ENCODE results near the gene SLC16A10. TPM values are rescaled to one million over a fixed set of nuclear protein-coding genes. Genes with fewer than 3 reads are reported as not detected.

The SLC16A10 gene
- total and polyA plus RNA-seq, 2 of the 13 experiments (the other 11 are each of a cell fraction or from before 2014, with no cell fraction given) = 8.2 to 20.1 TPM

DNA sequence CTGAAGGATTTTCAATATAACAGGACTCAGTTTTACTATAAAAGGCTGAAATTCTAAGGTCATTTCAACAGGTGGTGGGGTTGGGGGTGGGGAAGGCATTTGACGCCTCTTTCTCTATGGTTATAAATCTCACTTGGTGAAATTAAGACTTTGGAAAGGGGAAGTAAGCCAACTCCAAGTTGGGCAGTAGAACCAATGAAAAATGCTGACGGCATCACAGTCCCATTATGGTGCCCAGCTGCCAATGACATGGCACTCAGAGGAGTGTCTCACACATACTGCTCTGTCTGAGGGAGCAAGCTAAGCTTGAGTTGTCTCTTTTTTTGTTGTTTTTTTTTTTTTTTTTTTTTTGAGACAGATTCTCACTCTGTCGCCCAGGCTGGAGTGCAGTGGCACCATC, 4.7 kb downstream of the SLC16A10 start:
- BruUV-seq (replicated peaks) = no TSS peak
- CTCF ChIA-PET (ENCODE audit: low intra/inter-chr PET ratio, low total read pairs) = no interaction called here
- Histone ChIP-seq H4K20me1 (ENCODE audit: insufficient read depth, low read length) (no peaks in the 10 kb centered on the region), H3K27me3 (ENCODE audit: control insufficient read depth in 1 of 2, insufficient read depth in 2 of 2, low read length in 2 of 2) (no peaks in the 10 kb centered on the region), H3K4me2 (ENCODE audit: low read depth, low read length) (no peak overlapping the region), H3K4me1 (ENCODE audit: insufficient read depth, low read length) (peaks cover 30% of the 10 kb centered on the region), H3K4me3 (replicated peaks in 1 of 3; ENCODE audit: insufficient read depth in 1 of 3, low read depth in 2 of 3, low read length in 3 of 3) (no peak overlapping the region), H2AFZ (ENCODE audit: low read length) (no peak overlapping the region), H3K27ac (ENCODE audit: extremely low read length, insufficient read depth, low read length) (no peak overlapping the region), H3K36me3 (replicated peaks in 1 of 2; ENCODE audit: control insufficient read depth in 1 of 2, insufficient read depth in 2 of 2, low read length in 2 of 2) (no peaks in the 10 kb centered on the region), H3K9ac (ENCODE audit: insufficient read depth, low read depth, low read length) (no peak overlapping the region), H3K9me3 (ENCODE audit: low read length) (no peaks in the 10 kb centered on the region), H3K79me2 (ENCODE audit: insufficient read depth, low read length) (peaks cover 18% of the 10 kb centered on the region)
- POLR2A ChIA-PET = no interaction called here
- FAIRE-seq (no peak), ATAC-seq (no peak), DNase-seq (ENCODE audit: low spot score) (no peak)
- intact Hi-C loops (cut with micrococcal nuclease; ENCODE audit: unreplicated experiment) = no loop called here
- TF ChIP-seq, protein P1, sequence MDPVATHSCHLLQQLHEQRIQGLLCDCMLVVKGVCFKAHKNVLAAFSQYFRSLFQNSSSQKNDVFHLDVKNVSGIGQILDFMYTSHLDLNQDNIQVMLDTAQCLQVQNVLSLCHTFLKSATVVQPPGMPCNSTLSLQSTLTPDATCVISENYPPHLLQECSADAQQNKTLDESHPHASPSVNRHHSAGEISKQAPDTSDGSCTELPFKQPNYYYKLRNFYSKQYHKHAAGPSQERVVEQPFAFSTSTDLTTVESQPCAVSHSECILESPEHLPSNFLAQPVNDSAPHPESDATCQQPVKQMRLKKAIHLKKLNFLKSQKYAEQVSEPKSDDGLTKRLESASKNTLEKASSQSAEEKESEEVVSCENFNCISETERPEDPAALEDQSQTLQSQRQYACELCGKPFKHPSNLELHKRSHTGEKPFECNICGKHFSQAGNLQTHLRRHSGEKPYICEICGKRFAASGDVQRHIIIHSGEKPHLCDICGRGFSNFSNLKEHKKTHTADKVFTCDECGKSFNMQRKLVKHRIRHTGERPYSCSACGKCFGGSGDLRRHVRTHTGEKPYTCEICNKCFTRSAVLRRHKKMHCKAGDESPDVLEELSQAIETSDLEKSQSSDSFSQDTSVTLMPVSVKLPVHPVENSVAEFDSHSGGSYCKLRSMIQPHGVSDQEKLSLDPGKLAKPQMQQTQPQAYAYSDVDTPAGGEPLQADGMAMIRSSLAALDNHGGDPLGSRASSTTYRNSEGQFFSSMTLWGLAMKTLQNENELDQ (CRISPR knock-in tag; IDR thresholded peaks at IDR 0.05; ENCODE audit: borderline replicate concordance) = no peak
- no peak for TF ChIP-seq FOXP1 (IDR thresholded peaks at IDR 0.05)
- TF ChIP-seq FOXP1 (CRISPR knock-in tag; IDR thresholded peaks at IDR 0.05) = no peak
- TF ChIP-seq ZBTB8A (CRISPR knock-in tag; IDR thresholded peaks at IDR 0.05; ENCODE audit: borderline replicate concordance, low read depth) = no peak
- no peak for TF ChIP-seq NAIF1 (CRISPR knock-in tag; IDR thresholded peaks at IDR 0.05; ENCODE audit: borderline replicate concordance)
- TF ChIP-seq ZNF30 (CRISPR knock-in tag; IDR thresholded peaks at IDR 0.05) = no peak
- TF ChIP-seq KAT7 (CRISPR knock-in tag; IDR thresholded peaks at IDR 0.05; ENCODE audit: borderline replicate concordance) = no peak
- TF ChIP-seq KMT2A (CRISPR knock-in tag; IDR thresholded peaks at IDR 0.05) = no peak
- TF ChIP-seq ATM (IDR thresholded peaks at IDR 0.05; ENCODE audit: borderline replicate concordance) = no peak
- WGBS (ENCODE audit: low lambda C conversion rate) = 97% methylated on average over 3 of the region's 3 CpGs
- in situ Hi-C loops (cut with HindIII; ENCODE audit: extremely low pct_ligation_motif_present, low pct_unique_long_range_greater_than_20kb) = no loop called here
